ENCODE data around the gene PDE4D. TPM values are rescaled to one million over a fixed set of nuclear protein-coding genes. Genes with fewer than 3 reads are reported as not detected.

The PDE4D gene
- total and polyA plus RNA-seq, 10 of the 15 experiments (the other 5 are each of a cell fraction or from before 2014, with no cell fraction given), result 0.87 to 4.1 (median 2.2) TPM

DNA sequence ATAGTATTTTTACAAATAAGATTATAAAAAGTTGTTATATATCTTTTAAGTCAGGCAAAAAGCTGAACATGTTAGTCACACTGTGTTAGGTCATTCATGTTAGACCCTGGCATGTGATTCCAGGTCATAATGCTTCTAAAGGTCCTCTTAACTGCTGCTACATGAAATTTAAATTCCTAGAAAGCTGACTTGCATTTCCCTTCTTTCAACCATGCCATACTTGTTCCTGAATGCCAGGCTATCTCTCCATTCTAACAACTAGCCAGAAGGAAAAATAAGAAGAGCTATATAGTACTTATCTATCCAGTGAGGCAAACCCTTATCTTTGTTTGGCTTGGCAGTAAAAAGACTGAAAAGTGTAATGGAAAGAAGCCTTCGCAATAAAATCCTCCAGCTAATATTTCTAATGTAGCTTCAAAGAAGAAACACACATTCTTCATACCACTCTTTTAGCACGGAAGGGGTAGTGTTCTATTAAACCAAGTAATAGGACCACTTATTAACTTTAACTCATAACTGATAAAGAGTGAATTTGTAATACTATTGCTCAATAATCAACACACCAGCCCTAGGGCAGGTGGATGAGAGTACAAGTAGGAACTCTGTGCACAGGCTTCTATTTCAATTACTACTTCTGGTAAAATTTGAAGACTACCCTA lies 310.2 kb downstream of the PDE4D start:
- H3K4me2 ChIP-seq (ENCODE audit: control insufficient read depth, insufficient read depth), result no peak overlapping the region
- H3K9me3 ChIP-seq (replicated peaks; ENCODE audit: control insufficient read depth, insufficient read depth, low read length), result no peaks in the 10 kb centered on the region
- DNase-seq (ENCODE audit: low read depth, low spot score) (no peak), ATAC-seq (no peak), FAIRE-seq (no peak)
- ChIA-PET CTCF (interaction anchor here (0.9 to 1.1 kb wide), 2 partner anchors 13 to 78 kb away, joined by 4 to 5 read pairs; no protein-coding TSS in a partner anchor), SMC1A (ENCODE audit: uncharacterized antibody, unreplicated experiment) (interaction anchor here (1.1 kb wide), 1 partner anchor 11 kb away, joined by 3 read pairs; no protein-coding TSS in a partner anchor), RAD21 (ENCODE audit: unreplicated experiment) (no interaction called here), POLR2A (no interaction called here)
- H3K27me3 ChIP-seq (replicated peaks in 1 of 2; ENCODE audit: control insufficient read depth in 2 of 2, insufficient read depth in 2 of 2, low read length in 1 of 2), result no peaks in the 10 kb centered on the region; a peak in 2 of 4 replicates
- H3K4me3 ChIP-seq, result no peak overlapping the region
- H3K9ac ChIP-seq (ENCODE audit: control insufficient read depth, insufficient read depth, low read length), result no peak overlapping the region
- intact Hi-C loops (cut with micrococcal nuclease; ENCODE audit: unreplicated experiment) (no loop called here), in situ Hi-C loops (cut with MboI) (no loop called here)
- no peaks in the 10 kb centered on the region for H3K79me2 ChIP-seq (ENCODE audit: control insufficient read depth, insufficient read depth, low read length)
- no peaks in the 10 kb centered on the region for H4K20me1 ChIP-seq (ENCODE audit: control insufficient read depth, insufficient read depth)
- H3K27ac ChIP-seq (ENCODE audit: control insufficient read depth, insufficient read depth), result no peak overlapping the region
- H3K4me1 ChIP-seq (ENCODE audit: control insufficient read depth, insufficient read depth, low read length), result no peaks in the 10 kb centered on the region
- H3K36me3 ChIP-seq (ENCODE audit: control insufficient read depth in 2 of 2, insufficient read depth in 2 of 2, low read length in 1 of 2), result no peaks in the 10 kb centered on the region
- 84% methylated on average over 2 of the region's 2 CpGs for WGBS (ENCODE audit: insufficient coverage, insufficient replicate concordance, low lambda C conversion rate, missing lambda C conversion rate)
- no TSS peak for BruUV-seq (replicated peaks)
- no peak overlapping the region for H2AFZ ChIP-seq (ENCODE audit: control insufficient read depth, low read depth, low read length)
- no peak for TF ChIP-seq ZNF384 (IDR thresholded peaks at IDR 0.05; ENCODE audit: borderline replicate concordance, low read depth, low read length)

DNA sequence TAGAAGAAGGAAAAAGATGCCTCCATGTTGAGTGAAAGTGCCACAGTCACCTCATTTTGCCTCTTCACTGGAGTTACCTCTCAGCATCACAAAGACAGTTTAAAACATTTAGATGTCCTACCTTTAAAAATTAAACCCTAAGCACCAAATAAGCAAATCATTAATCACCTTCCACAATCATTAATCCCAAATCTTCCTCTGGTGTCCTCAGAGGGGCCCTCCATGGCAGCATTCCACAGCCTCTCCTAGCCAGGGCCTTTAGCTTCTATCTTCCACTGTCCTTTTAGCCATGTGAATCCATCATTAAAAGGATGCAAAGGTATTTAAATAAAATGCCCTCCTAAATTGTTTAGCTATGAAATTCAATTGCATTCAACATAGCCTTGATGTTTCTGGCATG lies 310.8 kb downstream of the PDE4D start:
- FAIRE-seq (no peak), ATAC-seq (no peak), DNase-seq (ENCODE audit: low read depth, low spot score) (no peak)
- SMC1A ChIA-PET (ENCODE audit: uncharacterized antibody, unreplicated experiment), result no interaction called here
- H2AFZ ChIP-seq (ENCODE audit: control insufficient read depth, low read depth, low read length), result no peak overlapping the region
- CTCF ChIA-PET, result interaction anchor here (0.9 to 1.1 kb wide), 2 partner anchors 13 to 78 kb away, joined by 4 to 5 read pairs; no protein-coding TSS in a partner anchor
- RAD21 ChIA-PET (ENCODE audit: unreplicated experiment), result no interaction called here
- no TSS peak for BruUV-seq (replicated peaks)
- no peaks in the 10 kb centered on the region for H3K4me1 ChIP-seq (ENCODE audit: control insufficient read depth, insufficient read depth, low read length)
- POLR2A ChIA-PET, result no interaction called here
- H3K4me3 ChIP-seq, result no peak overlapping the region
- H4K20me1 ChIP-seq (ENCODE audit: control insufficient read depth, insufficient read depth), result no peaks in the 10 kb centered on the region
- no peaks in the 10 kb centered on the region for H3K9me3 ChIP-seq (replicated peaks; ENCODE audit: control insufficient read depth, insufficient read depth, low read length)
- no peaks in the 10 kb centered on the region; a peak in 2 of 4 replicates for H3K27me3 ChIP-seq (replicated peaks in 1 of 2; ENCODE audit: control insufficient read depth in 2 of 2, insufficient read depth in 2 of 2, low read length in 1 of 2)
- in situ Hi-C loops (cut with MboI), result no loop called here
- H3K27ac ChIP-seq (ENCODE audit: control insufficient read depth, insufficient read depth), result no peak overlapping the region
- no peaks in the 10 kb centered on the region for H3K36me3 ChIP-seq (ENCODE audit: control insufficient read depth in 2 of 2, insufficient read depth in 2 of 2, low read length in 1 of 2)
- intact Hi-C loops (cut with micrococcal nuclease; ENCODE audit: unreplicated experiment), result no loop called here
- no peak overlapping the region for H3K9ac ChIP-seq (ENCODE audit: control insufficient read depth, insufficient read depth, low read length)
- no peak overlapping the region for H3K4me2 ChIP-seq (ENCODE audit: control insufficient read depth, insufficient read depth)
- no peaks in the 10 kb centered on the region for H3K79me2 ChIP-seq (ENCODE audit: control insufficient read depth, insufficient read depth, low read length)
- TF ChIP-seq IKZF1 (conservative IDR thresholded peaks at IDR 0.05) (no peak), KLF5 (IDR thresholded peaks at IDR 0.05; ENCODE audit: partially characterized antibody) (no peak), SIX5 (IDR thresholded peaks at IDR 0.05; ENCODE audit: low read depth, low read length, severe bottlenecking) (no peak), IRF4 (IDR thresholded peaks at IDR 0.05; ENCODE audit: low read depth, low read length) (no peak)
- TF ChIP-seq, protein P1, sequence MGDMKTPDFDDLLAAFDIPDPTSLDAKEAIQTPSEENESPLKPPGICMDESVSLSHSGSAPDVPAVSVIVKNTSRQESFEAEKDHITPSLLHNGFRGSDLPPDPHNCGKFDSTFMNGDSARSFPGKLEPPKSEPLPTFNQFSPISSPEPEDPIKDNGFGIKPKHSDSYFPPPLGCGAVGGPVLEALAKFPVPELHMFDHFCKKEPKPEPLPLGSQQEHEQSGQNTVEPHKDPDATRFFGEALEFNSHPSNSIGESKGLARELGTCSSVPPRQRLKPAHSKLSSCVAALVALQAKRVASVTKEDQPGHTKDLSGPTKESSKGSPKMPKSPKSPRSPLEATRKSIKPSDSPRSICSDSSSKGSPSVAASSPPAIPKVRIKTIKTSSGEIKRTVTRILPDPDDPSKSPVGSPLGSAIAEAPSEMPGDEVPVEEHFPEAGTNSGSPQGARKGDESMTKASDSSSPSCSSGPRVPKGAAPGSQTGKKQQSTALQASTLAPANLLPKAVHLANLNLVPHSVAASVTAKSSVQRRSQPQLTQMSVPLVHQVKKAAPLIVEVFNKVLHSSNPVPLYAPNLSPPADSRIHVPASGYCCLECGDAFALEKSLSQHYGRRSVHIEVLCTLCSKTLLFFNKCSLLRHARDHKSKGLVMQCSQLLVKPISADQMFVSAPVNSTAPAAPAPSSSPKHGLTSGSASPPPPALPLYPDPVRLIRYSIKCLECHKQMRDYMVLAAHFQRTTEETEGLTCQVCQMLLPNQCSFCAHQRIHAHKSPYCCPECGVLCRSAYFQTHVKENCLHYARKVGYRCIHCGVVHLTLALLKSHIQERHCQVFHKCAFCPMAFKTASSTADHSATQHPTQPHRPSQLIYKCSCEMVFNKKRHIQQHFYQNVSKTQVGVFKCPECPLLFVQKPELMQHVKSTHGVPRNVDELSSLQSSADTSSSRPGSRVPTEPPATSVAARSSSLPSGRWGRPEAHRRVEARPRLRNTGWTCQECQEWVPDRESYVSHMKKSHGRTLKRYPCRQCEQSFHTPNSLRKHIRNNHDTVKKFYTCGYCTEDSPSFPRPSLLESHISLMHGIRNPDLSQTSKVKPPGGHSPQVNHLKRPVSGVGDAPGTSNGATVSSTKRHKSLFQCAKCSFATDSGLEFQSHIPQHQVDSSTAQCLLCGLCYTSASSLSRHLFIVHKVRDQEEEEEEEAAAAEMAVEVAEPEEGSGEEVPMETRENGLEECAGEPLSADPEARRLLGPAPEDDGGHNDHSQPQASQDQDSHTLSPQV (IDR thresholded peaks at IDR 0.05), result no peak

Data from GM12878 (cell line).